Vagina (tissue), 2 donors: ENCODE data around the gene ADARB2.

Experiments
- CTCF ChIP-seq, 3 experiments: fragments of 450-650 bp in 2 of 3; fragments of 200-600 bp in 1 of 3; sonication (generic) in 1 of 3; IDR thresholded peaks; one replicate each; pipeline ENCODE4 v1.5.1; 2017 to 2019; ENCODE audit warnings: antibody characterized with exemption in 3 of 3, mild to moderate bottlenecking in 2 of 3, moderate library complexity in 2 of 3
- POLR2A ChIP-seq, 2 donors: fragments of 450-650 bp; IDR thresholded peaks; one replicate each; pipeline ENCODE4 v1.6.1; 2017; ENCODE audit warnings: antibody characterized with exemption in 2 of 2, mild to moderate bottlenecking in 2 of 2, moderate library complexity in 2 of 2
- POLR2AphosphoS5 ChIP-seq, 2 donors: sonication (generic); formaldehyde crosslinking; IDR thresholded peaks; one replicate each; pipeline ENCODE4 v1.9.0; 2017; ENCODE audit warnings: antibody characterized with exemption in 2 of 2, mild to moderate bottlenecking in 2 of 2, low read depth in 1 of 2; ENCODE audit not compliant: insufficient read depth in 1 of 2

GRCh38 chr10:1384026-1384425 lies 353.3 kb downstream of the ADARB2 start:
- TF ChIP-seq CTCF (IDR thresholded peaks at IDR 0.05) (no peak), POLR2A (IDR thresholded peaks at IDR 0.05) (no peak), POLR2AphosphoS5 (IDR thresholded peaks at IDR 0.05; ENCODE audit: insufficient read depth in 1 of 2, low read depth in 1 of 2) (no peak)
